Esophagus muscularis mucosa (tissue), 4 donors: Measurements from ENCODE around the gene SERTAD1.

Source experiments
- EP300 ChIP-seq: sonication (generic); formaldehyde crosslinking; IDR thresholded peaks from one replicate; pipeline ENCODE4 v1.6.1; 2017; ENCODE audit warnings: antibody characterized with exemption
- POLR2A ChIP-seq: fragments of 450-650 bp; IDR thresholded peaks from one replicate; pipeline ENCODE4 v1.6.1; 2017; ENCODE audit warnings: antibody characterized with exemption, moderate library complexity, mild to moderate bottlenecking, low read depth
- TF ChIP-seq, protein P1 (sequence below), 3 experiments: fragments of 200-600 bp in 2 of 3; fragments of 450-650 bp in 1 of 3; sonication (generic) in 2 of 3; IDR thresholded peaks; one replicate each; pipeline ENCODE4 v1.5.1; 2017 to 2019; ENCODE audit warnings: antibody characterized with exemption in 3 of 3, mild to moderate bottlenecking in 2 of 3, moderate library complexity in 1 of 3

- TF ChIP-seq, protein P1, sequence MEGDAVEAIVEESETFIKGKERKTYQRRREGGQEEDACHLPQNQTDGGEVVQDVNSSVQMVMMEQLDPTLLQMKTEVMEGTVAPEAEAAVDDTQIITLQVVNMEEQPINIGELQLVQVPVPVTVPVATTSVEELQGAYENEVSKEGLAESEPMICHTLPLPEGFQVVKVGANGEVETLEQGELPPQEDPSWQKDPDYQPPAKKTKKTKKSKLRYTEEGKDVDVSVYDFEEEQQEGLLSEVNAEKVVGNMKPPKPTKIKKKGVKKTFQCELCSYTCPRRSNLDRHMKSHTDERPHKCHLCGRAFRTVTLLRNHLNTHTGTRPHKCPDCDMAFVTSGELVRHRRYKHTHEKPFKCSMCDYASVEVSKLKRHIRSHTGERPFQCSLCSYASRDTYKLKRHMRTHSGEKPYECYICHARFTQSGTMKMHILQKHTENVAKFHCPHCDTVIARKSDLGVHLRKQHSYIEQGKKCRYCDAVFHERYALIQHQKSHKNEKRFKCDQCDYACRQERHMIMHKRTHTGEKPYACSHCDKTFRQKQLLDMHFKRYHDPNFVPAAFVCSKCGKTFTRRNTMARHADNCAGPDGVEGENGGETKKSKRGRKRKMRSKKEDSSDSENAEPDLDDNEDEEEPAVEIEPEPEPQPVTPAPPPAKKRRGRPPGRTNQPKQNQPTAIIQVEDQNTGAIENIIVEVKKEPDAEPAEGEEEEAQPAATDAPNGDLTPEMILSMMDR (IDR thresholded peaks at IDR 0.05), result peak; percentile 85 to 88 (median 85)
- TF ChIP-seq POLR2A, result peak; percentile 96
- TF ChIP-seq EP300, result no peak
These were observed at the start of gene SERTAD1 for GRCh38 chr19:40425450-40426287.
